ENCODE measurements around the gene ZNF24. TPM values are rescaled to one million over a fixed set of nuclear protein-coding genes. Genes with fewer than 3 reads are reported as not detected.

The ZNF24 gene
- total RNA-seq, 1 experiment from 2014 or later: 56.3 TPM

DNA sequence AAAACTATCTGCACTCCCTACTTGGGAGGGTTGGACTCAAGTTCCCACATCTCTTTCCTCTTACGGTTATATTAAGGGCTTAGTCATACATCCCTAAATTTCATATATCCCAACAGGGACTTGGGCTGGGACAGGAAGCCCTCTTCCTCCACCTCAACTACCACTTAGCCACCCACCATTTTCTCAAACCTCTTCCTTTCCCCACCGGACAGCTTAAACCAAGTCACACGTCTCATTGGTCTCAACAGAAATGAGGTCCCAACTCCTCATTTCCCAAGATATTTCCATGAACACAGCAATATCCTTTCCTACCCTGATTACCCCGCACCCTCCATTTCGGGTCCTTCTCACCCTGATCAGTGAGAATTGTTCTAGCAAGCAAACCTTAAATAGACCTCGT is 54.9 kb downstream of the ZNF24 start:
- peak overlapping the region; percentile 99 for H3K4me3 Mint-ChIP-seq (ENCODE audit: low read depth, unreplicated experiment)
- peaks cover 12% of the 10 kb centered on the region for H3K9me3 Mint-ChIP-seq (ENCODE audit: low read depth, unreplicated experiment)
- peak overlapping the region; percentile 99 for H3K27ac Mint-ChIP-seq (ENCODE audit: unreplicated experiment)
- no peak for DNase-seq
- peaks cover 19% of the 10 kb centered on the region for H3K4me1 Mint-ChIP-seq (ENCODE audit: low read depth, unreplicated experiment)
- CTCF ChIA-PET: no interaction called here
- intact Hi-C loops (cut with micrococcal nuclease; ENCODE audit: unreplicated experiment): no loop called here
- TF ChIP-seq, protein P1, sequence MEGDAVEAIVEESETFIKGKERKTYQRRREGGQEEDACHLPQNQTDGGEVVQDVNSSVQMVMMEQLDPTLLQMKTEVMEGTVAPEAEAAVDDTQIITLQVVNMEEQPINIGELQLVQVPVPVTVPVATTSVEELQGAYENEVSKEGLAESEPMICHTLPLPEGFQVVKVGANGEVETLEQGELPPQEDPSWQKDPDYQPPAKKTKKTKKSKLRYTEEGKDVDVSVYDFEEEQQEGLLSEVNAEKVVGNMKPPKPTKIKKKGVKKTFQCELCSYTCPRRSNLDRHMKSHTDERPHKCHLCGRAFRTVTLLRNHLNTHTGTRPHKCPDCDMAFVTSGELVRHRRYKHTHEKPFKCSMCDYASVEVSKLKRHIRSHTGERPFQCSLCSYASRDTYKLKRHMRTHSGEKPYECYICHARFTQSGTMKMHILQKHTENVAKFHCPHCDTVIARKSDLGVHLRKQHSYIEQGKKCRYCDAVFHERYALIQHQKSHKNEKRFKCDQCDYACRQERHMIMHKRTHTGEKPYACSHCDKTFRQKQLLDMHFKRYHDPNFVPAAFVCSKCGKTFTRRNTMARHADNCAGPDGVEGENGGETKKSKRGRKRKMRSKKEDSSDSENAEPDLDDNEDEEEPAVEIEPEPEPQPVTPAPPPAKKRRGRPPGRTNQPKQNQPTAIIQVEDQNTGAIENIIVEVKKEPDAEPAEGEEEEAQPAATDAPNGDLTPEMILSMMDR (IDR thresholded peaks at IDR 0.05; ENCODE audit: unreplicated experiment): no peak
- H3K27me3 Mint-ChIP-seq (ENCODE audit: unreplicated experiment): no peaks in the 10 kb centered on the region
- no TSS peak for BruUV-seq (replicated peaks)
- peaks cover 24% of the 10 kb centered on the region for H3K36me3 Mint-ChIP-seq (ENCODE audit: insufficient read depth, unreplicated experiment)

DNA sequence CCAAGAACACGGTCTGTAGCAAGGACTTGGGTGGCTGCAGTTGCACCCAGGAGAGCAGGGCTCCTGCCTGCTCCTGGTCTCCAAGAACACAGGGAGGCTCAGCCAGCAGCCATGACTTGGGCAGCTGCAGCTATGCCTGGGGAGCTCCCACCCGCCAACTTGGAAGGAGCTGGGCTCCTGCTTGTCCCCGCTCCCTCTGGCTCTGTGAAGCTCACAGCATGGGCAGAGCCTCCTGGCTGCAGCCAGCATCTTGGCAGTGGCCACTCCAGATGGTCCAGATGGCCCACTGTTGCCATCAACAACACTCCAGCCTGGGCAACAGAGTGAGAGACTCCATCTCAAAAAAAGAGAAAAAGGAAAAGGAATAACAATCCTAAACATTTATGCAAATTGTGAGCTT is 59.4 kb downstream of the ZNF24 start:
- CTCF ChIA-PET: no interaction called here
- Mint-ChIP-seq H3K27me3 (ENCODE audit: unreplicated experiment) (no peaks in the 10 kb centered on the region), H3K9me3 (ENCODE audit: low read depth, unreplicated experiment) (peaks cover 11% of the 10 kb centered on the region), H3K27ac (ENCODE audit: unreplicated experiment) (no peak overlapping the region), H3K4me1 (ENCODE audit: low read depth, unreplicated experiment) (peaks cover 8% of the 10 kb centered on the region), H3K36me3 (ENCODE audit: insufficient read depth, unreplicated experiment) (peaks cover 9% of the 10 kb centered on the region), H3K4me3 (ENCODE audit: low read depth, unreplicated experiment) (no peak overlapping the region)
- intact Hi-C loops (cut with micrococcal nuclease; ENCODE audit: unreplicated experiment): no loop called here
- BruUV-seq (replicated peaks): no TSS peak
- no peak for DNase-seq
- TF ChIP-seq, protein P1 (IDR thresholded peaks at IDR 0.05; ENCODE audit: unreplicated experiment): no peak

DNA sequence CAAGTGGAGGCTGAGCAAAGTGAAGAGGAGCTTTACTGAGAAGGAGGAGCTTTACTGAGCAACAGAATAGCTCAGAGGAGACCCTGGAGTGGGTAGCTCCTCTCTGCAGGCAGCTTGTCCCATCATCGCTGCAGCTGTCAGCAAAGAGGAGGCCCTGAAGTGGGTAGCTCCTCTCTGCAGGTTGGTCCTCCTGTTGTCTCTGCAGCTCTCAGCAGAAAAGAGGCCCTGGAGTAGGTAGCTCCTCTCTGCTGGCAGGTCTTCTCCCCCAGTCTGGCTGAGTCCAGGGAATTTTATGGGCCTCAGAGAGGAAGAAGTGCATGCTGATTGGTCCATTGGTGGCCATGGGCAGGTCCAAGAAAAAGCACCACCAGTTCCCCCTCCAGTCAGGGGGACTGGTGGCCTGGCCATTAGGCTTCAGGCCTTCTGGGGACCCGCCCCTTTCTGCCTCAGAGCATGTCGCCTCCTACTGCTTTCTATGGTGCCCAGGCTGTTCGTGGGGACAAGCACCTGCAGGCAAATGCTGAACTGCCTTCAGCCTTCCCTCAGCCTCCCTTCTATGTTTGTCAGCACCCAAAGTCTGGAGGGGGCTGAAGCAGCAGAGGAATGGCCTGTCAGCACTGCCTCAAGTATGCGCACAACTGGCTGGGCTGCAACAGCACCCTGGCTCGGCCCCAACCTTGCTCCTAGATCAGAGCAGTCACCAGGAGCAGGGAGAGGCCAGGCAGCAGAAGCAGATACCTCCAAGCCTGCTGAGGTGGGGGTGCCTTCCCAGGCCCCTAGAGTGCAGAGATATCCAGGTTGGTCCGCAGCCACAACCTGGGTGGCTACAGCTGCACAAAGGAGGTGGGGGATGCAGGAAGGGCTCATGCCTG is 60.1 kb downstream of the ZNF24 start:
- H3K36me3 Mint-ChIP-seq (ENCODE audit: insufficient read depth, unreplicated experiment): peaks cover 2% of the 10 kb centered on the region
- no peak overlapping the region for H3K4me3 Mint-ChIP-seq (ENCODE audit: low read depth, unreplicated experiment)
- TF ChIP-seq, protein P1 (IDR thresholded peaks at IDR 0.05; ENCODE audit: unreplicated experiment): no peak
- peaks cover 2% of the 10 kb centered on the region for H3K4me1 Mint-ChIP-seq (ENCODE audit: low read depth, unreplicated experiment)
- intact Hi-C loops (cut with micrococcal nuclease; ENCODE audit: unreplicated experiment): no loop called here
- H3K9me3 Mint-ChIP-seq (ENCODE audit: low read depth, unreplicated experiment): peaks cover 13% of the 10 kb centered on the region
- CTCF ChIA-PET: no interaction called here
- no peak overlapping the region for H3K27ac Mint-ChIP-seq (ENCODE audit: unreplicated experiment)
- no peak for DNase-seq
- H3K27me3 Mint-ChIP-seq (ENCODE audit: unreplicated experiment): no peaks in the 10 kb centered on the region
- no TSS peak for BruUV-seq (replicated peaks)

DNA sequence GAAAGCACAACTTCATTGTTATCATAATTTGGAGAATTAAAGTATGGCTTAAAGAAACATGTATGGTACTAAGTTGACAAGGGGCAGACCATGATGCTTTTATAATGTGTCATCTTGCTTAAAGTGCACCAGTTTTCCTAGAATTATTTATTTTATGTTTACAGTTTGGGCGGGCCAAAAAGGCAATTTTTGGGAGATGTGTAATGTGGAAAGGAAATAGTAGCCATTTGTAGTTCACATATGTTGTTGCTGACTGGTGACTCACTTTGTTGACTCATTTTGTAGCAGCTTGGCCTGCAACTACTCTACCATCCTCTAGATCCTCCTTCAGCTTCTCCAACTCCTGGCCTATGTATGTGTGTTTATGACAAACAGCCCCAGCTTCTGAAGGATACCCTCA is 61.9 kb downstream of the ZNF24 start:
- CTCF ChIA-PET: no interaction called here
- H3K9me3 Mint-ChIP-seq (ENCODE audit: low read depth, unreplicated experiment): peaks cover 18% of the 10 kb centered on the region

More for the DNA sequence above, 61.9 kb downstream of the ZNF24 start:
- Mint-ChIP-seq H3K4me3 (ENCODE audit: low read depth, unreplicated experiment) (no peak overlapping the region), H3K27ac (ENCODE audit: unreplicated experiment) (no peak overlapping the region), H3K4me1 (ENCODE audit: low read depth, unreplicated experiment) (no peaks in the 10 kb centered on the region), H3K27me3 (ENCODE audit: unreplicated experiment) (no peaks in the 10 kb centered on the region), H3K36me3 (ENCODE audit: insufficient read depth, unreplicated experiment) (no peaks in the 10 kb centered on the region)
- TF ChIP-seq, protein P1 (IDR thresholded peaks at IDR 0.05; ENCODE audit: unreplicated experiment): no peak
- BruUV-seq (replicated peaks): no TSS peak
- intact Hi-C loops (cut with micrococcal nuclease; ENCODE audit: unreplicated experiment): no loop called here
- no peak for DNase-seq

Other genes with a start within 250 kb of the ZNF24 start
- 27.9 and 29.2 TPM in 2 replicates for gene ZNF397, start 103.4 kb downstream of the ZNF24 start, total RNA-seq (2022)
- gene ZSCAN30, start 54.2 kb downstream of the ZNF24 start, total RNA-seq (2022): 15.9 and 17.0 TPM in 2 replicates
- gene ZNF396, start 32.9 kb upstream of the ZNF24 start, total RNA-seq (2022): 1.7 and 2.7 TPM in 2 replicates
- gene INO80C, start 153.5 kb upstream of the ZNF24 start, total RNA-seq (2022): 27.0 and 41.9 TPM in 2 replicates
- 105 and 137 TPM in 2 replicates for gene GALNT1, start 237.3 kb upstream of the ZNF24 start, total RNA-seq (2022)